HepG2 (cell line): Measurements from ENCODE around the gene PAFAH1B1. TPM values are rescaled to one million over a fixed set of nuclear protein-coding genes. Genes with fewer than 3 reads are reported as not detected.
A peak's percentile ranks its signal among the peaks of the same experiment; 100 is the strongest.

ENCODE experiments used
- ARNTL ChIP-seq: sonication (generic); formaldehyde crosslinking; IDR thresholded peaks from 2 replicates; pipeline ENCODE4 v1.4.0; 2020; ENCODE audit warnings: mild to moderate bottlenecking, missing genetic modification reagents
- CBFB ChIP-seq: sonication (generic); formaldehyde crosslinking; IDR thresholded peaks from 2 replicates; pipeline ENCODE4 v1.4.0; 2020; ENCODE audit warnings: missing genetic modification reagents
- DBP ChIP-seq: sonication (generic); formaldehyde crosslinking; IDR thresholded peaks from 2 replicates; pipeline ENCODE4 v1.4.0; 2020; ENCODE audit warnings: missing genetic modification reagents; ENCODE audit errors: not compliant biosample characterization
- ELF1 ChIP-seq: sonication (generic); formaldehyde crosslinking; IDR thresholded peaks from 2 replicates; pipeline ENCODE4 v1.4.0; 2020; ENCODE audit warnings: missing genetic modification reagents
- FOXP4 ChIP-seq: sonication (generic); formaldehyde crosslinking; IDR thresholded peaks from 2 replicates; pipeline ENCODE4 v1.4.0; 2020; ENCODE audit warnings: missing genetic modification reagents
- HNRNPLL ChIP-seq: fragments of 200-400 bp; formaldehyde crosslinking; IDR thresholded peaks from 2 replicates; pipeline ENCODE4 v1.6.1; 2017; ENCODE audit warnings: mild to moderate bottlenecking, low read depth, low read length; ENCODE audit not compliant: poor library complexity, severe bottlenecking
- MIER3 ChIP-seq: IDR thresholded peaks from 2 replicates; pipeline ENCODE4 v1.6.1; 2016; ENCODE audit warnings: missing compliant biosample characterization, borderline replicate concordance
- NR2C2 ChIP-seq: sonication (generic); formaldehyde crosslinking; IDR thresholded peaks from 2 replicates; pipeline ENCODE4 v1.4.0; 2020; ENCODE audit warnings: missing genetic modification reagents, mild to moderate bottlenecking, moderate library complexity, borderline replicate concordance
- SMAD1 ChIP-seq: sonication (generic); formaldehyde crosslinking; IDR thresholded peaks from 2 replicates; pipeline ENCODE4 v1.4.0; 2020; ENCODE audit warnings: missing genetic modification reagents, low read depth, mild to moderate bottlenecking, borderline replicate concordance
- SP2 ChIP-seq: sonication (generic); formaldehyde crosslinking; IDR thresholded peaks from 2 replicates; pipeline ENCODE4 v1.5.1; 2020; ENCODE audit warnings: mild to moderate bottlenecking, missing genetic modification reagents
- TEAD3 ChIP-seq: optimal IDR thresholded peaks from 2 replicates; pipeline ENCODE3; 2016; ENCODE audit warnings: borderline replicate concordance
- TOE1 ChIP-seq: sonication (generic); formaldehyde crosslinking; IDR thresholded peaks from 2 replicates; pipeline ENCODE4 v1.4.0; 2020; ENCODE audit warnings: mild to moderate bottlenecking, missing genetic modification reagents
- USF2 ChIP-seq, 2 experiments: sonication (generic) in 1 of 2; formaldehyde crosslinking in 1 of 2; IDR thresholded peaks; 2 replicates each; pipeline versions ENCODE4 v1.5.1 to v1.6.1; 2011 to 2020; ENCODE audit warnings: borderline replicate concordance in 1 of 2, low read depth in 1 of 2, low read length in 1 of 2, mild to moderate bottlenecking in 1 of 2, missing genetic modification reagents in 1 of 2, moderate library complexity in 1 of 2
- ZNF225 ChIP-seq: sonication (generic); formaldehyde crosslinking; IDR thresholded peaks from 2 replicates; pipeline ENCODE4 v1.4.0; 2020; ENCODE audit warnings: mild to moderate bottlenecking, missing genetic modification reagents
- ZNF274 ChIP-seq: sonication (generic); formaldehyde crosslinking; IDR thresholded peaks from 2 replicates; pipeline ENCODE4 v1.5.1; 2020; ENCODE audit warnings: mild to moderate bottlenecking, missing genetic modification reagents
- ZNF790 ChIP-seq: sonication (generic); formaldehyde crosslinking; IDR thresholded peaks from 2 replicates; pipeline ENCODE4 v1.8.0; 2022; ENCODE audit warnings: missing genetic modification reagents, mild to moderate bottlenecking, borderline replicate concordance
- ZNF891 ChIP-seq: sonication (generic); formaldehyde crosslinking; IDR thresholded peaks from 2 replicates; pipeline ENCODE4 v1.5.0; 2020; ENCODE audit warnings: mild to moderate bottlenecking, missing genetic modification reagents
- polyA plus RNA-seq, 8 experiments: library from polyadenylated mRNA; depleted of rRNA in 3 of 8; stranded (reverse) in 7 of 8; unstranded in 1 of 8; fragments of >200 nt; fragmentation: Illumina TruSeq in 4 of 8; extraction: Trizol in 4 of 8; gene quantifications; 2 replicates each; pipeline versions ENCODE4 v1.2.1 to v1.2.3, GENCODE V29; 2011 to 2016; ENCODE audit warnings: low read depth in 4 of 8, missing spikeins in 1 of 8, mixed read lengths in 1 of 8; ENCODE audit not compliant: insufficient read depth in 1 of 8
- total RNA-seq, 5 experiments: library from RNA; depleted of rRNA; stranded (reverse); fragments of >200 nt; fragmentation: Illumina TruSeq; extraction: Trizol; gene quantifications; 2 replicates each; pipeline ENCODE4 v1.2.3, GENCODE V29; 2016; ENCODE audit warnings: low read depth in 1 of 5
- TF ChIP-seq, protein P1 (sequence below), 2 experiments: sonication (generic) in 1 of 2; formaldehyde crosslinking in 1 of 2; IDR thresholded peaks; 2 replicates each; pipeline versions ENCODE4 v1.4.0 to v1.6.1; 2018 to 2020; ENCODE audit warnings: missing genetic modification reagents in 2 of 2, borderline replicate concordance in 1 of 2, low read depth in 1 of 2, mild to moderate bottlenecking in 1 of 2, missing biosample characterization in 1 of 2
- TF ChIP-seq, protein P2 (sequence below): sonication (generic); formaldehyde crosslinking; IDR thresholded peaks from 2 replicates; pipeline ENCODE4 v1.4.0; 2020; ENCODE audit warnings: missing genetic modification reagents, borderline replicate concordance

The PAFAH1B1 gene
- total and polyA plus RNA-seq, 2 of the 13 experiments (the other 11 are each of a cell fraction or from before 2014, with no cell fraction given): 46.0 to 64.9 TPM

DNA sequence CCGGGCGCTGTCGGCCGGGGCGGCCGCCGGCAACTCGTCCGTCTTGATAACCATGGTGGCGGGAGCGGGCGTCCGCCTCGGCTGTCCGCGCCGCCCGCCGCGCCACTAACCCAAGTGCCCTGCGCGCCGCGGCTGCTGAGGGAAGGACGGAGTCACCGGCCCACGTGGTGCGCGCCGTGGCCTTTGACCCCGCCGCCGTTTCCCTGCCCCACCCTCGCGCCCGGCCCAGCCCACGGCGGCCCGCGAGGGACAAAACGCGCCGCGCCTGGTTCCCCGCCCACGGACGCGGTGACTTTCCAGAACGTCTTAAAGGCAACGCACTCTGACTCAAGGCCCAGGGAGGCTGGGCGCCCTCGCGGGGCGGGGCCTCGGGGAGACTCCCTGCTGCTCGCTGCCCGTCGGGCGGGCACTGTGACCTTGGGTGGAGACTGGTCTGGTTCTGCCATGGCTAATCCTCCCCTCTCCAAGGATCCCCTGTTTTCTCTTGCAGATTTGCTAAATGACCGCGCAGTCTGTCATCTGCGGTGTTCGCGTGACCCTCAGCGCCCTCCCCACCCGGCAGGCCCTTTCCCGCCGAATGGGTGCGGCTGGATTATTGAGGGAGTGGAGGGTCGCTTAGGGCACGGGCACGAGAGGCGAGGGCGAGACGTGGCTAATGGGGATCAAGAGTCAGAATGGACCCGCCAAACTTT lies 118.3 kb downstream of the PAFAH1B1 start, which contains the start of gene CLUH (continued):
- peak; percentile 73 for TF ChIP-seq HNRNPLL
- TF ChIP-seq TOE1 (CRISPR knock-in tag): no peak
- TF ChIP-seq, protein P1, sequence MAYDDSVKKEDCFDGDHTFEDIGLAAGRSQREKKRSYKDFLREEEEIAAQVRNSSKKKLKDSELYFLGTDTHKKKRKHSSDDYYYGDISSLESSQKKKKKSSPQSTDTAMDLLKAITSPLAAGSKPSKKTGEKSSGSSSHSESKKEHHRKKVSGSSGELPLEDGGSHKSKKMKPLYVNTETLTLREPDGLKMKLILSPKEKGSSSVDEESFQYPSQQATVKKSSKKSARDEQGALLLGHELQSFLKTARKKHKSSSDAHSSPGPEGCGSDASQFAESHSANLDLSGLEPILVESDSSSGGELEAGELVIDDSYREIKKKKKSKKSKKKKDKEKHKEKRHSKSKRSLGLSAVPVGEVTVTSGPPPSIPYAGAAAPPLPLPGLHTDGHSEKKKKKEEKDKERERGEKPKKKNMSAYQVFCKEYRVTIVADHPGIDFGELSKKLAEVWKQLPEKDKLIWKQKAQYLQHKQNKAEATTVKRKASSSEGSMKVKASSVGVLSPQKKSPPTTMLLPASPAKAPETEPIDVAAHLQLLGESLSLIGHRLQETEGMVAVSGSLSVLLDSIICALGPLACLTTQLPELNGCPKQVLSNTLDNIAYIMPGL (CRISPR knock-in tag; IDR thresholded peaks at IDR 0.05; ENCODE audit: borderline replicate concordance in 1 of 2, low read depth in 1 of 2): peak; percentile 75 to 78
- no peak for TF ChIP-seq CBFB (CRISPR knock-in tag)
- TF ChIP-seq SMAD1 (CRISPR knock-in tag): peak; percentile 28; the same call in 1 of the 2 replicates
- TF ChIP-seq ELF1 (CRISPR knock-in tag): no peak
- TF ChIP-seq ARNTL: peak; percentile 71
- peak; percentile 79 for TF ChIP-seq USF2 (IDR thresholded peaks at IDR 0.05; ENCODE audit: low read depth, low read length)
- TF ChIP-seq USF2 (CRISPR knock-in tag; IDR thresholded peaks at IDR 0.05; ENCODE audit: borderline replicate concordance): peak; percentile 26; the same call in 1 of the 2 replicates
- TF ChIP-seq, protein P2, sequence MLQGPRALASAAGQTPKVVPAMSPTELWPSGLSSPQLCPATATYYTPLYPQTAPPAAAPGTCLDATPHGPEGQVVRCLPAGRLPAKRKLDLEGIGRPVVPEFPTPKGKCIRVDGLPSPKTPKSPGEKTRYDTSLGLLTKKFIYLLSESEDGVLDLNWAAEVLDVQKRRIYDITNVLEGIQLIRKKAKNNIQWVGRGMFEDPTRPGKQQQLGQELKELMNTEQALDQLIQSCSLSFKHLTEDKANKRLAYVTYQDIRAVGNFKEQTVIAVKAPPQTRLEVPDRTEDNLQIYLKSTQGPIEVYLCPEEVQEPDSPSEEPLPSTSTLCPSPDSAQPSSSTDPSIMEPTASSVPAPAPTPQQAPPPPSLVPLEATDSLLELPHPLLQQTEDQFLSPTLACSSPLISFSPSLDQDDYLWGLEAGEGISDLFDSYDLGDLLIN (CRISPR knock-in tag): no peak
- TF ChIP-seq ZNF891 (CRISPR knock-in tag): peak; percentile 58
- TF ChIP-seq ZNF790 (CRISPR knock-in tag): peak; percentile 94
- peak; percentile 30 for TF ChIP-seq TEAD3 (CRISPR knock-in tag)
- TF ChIP-seq SP2: no peak; the same call in 1 of the 2 replicates
- peak; percentile 99 for TF ChIP-seq NR2C2 (CRISPR knock-in tag)
- no peak for TF ChIP-seq DBP (CRISPR knock-in tag)
- peak; percentile 56; the same call in 1 of the 2 replicates for TF ChIP-seq MIER3 (CRISPR knock-in tag)
- no peak for TF ChIP-seq ZNF274 (CRISPR knock-in tag)
- peak; percentile 52; the same call in 1 of the 2 replicates for TF ChIP-seq FOXP4 (CRISPR knock-in tag)
- TF ChIP-seq ZNF225 (CRISPR knock-in tag): no peak
